ENCODE measurements around the gene FRZB.

FRZB gene

DNA sequence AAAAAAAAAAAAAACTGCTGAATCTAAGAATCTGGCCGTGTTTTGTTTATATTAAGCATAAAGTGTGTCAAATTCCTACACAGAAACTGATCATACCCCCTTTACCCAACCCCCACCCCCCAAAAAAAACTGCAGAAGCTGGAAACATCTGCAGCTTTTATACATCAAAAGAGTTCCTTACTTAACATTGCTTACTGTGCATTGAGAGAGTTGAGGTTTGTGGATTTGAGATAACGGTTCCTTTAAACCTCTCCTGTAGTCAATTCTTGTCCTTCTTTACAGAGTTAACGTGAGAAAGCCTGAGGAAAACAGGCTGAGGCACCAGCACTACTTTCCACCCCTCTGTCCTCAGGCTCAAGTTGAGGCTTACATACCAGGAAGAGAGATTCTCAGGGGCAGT is 34.5 kb downstream of the FRZB start:
- Mint-ChIP-seq H3K36me3 (no peaks in the 10 kb centered on the region), H3K4me3 (no peak overlapping the region), H3K27me3 (peaks cover 14% of the 10 kb centered on the region), H3K4me1 (no peaks in the 10 kb centered on the region), H3K27ac (no peak overlapping the region), H3K9me3 (no peaks in the 10 kb centered on the region)
- no peak for ATAC-seq

- Mint-ChIP-seq H3K4me3 (no peak overlapping the region), H3K27me3 (peaks cover 14% of the 10 kb centered on the region), H3K27ac (no peak overlapping the region), H3K36me3 (no peaks in the 10 kb centered on the region), H3K4me1 (no peaks in the 10 kb centered on the region), H3K9me3 (no peaks in the 10 kb centered on the region)
- no peak for ATAC-seq
Measured at GRCh38 chr2:182831101-182831500, 35.3 kb downstream of the FRZB start.

GRCh38 chr2:182827182-182827879 is 39.1 kb downstream of the FRZB start:
- Mint-ChIP-seq H3K36me3 (no peaks in the 10 kb centered on the region), H3K4me3 (no peak overlapping the region), H3K27ac (no peak overlapping the region), H3K4me1 (no peaks in the 10 kb centered on the region), H3K9me3 (no peaks in the 10 kb centered on the region), H3K27me3 (peaks cover 25% of the 10 kb centered on the region)
- no peak for ATAC-seq

DNA sequence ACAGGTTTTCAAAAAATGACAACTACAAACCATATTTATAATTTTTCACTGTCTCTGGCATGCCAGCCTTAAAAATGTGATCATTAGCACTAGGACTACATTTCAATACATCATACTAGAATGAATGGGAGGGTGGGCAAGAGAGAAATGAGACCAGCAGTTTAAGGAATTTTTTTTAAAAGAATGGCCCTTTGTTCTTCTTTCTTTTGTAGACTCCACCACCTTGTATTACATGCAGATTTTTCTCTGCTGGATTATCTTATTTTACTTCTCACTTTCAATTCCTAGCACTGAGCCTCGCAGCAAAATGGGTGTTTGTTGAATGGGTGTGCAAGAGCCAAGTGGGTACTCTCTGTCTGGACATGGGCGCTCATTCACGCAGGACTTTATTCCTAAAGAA is 39.9 kb downstream of the FRZB start:
- Mint-ChIP-seq H3K4me3 (no peak overlapping the region), H3K36me3 (no peaks in the 10 kb centered on the region), H3K4me1 (no peaks in the 10 kb centered on the region), H3K27me3 (peaks cover 22% of the 10 kb centered on the region), H3K27ac (no peak overlapping the region), H3K9me3 (no peaks in the 10 kb centered on the region)
- no peak for ATAC-seq

DNA sequence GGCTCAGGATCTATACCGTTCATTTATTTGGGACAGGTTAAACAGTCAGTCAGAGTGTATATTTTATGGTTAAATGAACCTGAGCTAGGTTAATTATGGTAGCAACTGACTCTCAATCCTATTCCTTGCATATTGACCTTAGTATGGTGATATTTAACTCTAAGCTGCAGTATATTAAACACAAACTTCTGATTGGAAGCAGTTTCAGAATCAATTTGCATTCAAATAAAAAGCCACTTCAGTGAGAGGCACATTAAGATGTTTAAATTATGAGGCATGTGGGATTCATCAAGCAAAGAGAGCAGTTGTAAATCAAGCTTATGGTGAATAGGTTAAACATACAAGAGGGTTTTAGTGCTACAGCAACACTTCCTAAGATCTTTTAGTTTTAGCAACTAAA is 40.4 kb downstream of the FRZB start:
- Mint-ChIP-seq H3K36me3 (no peaks in the 10 kb centered on the region), H3K27ac (no peak overlapping the region), H3K4me1 (no peaks in the 10 kb centered on the region), H3K4me3 (no peak overlapping the region), H3K27me3 (peaks cover 26% of the 10 kb centered on the region), H3K9me3 (no peaks in the 10 kb centered on the region)
- no peak for ATAC-seq

GRCh38 chr2:182824767-182825158 is 41.7 kb downstream of the FRZB start:
- Mint-ChIP-seq H3K4me3 (no peak overlapping the region), H3K36me3 (no peaks in the 10 kb centered on the region), H3K4me1 (no peaks in the 10 kb centered on the region), H3K27me3 (peaks cover 31% of the 10 kb centered on the region), H3K9me3 (no peaks in the 10 kb centered on the region), H3K27ac (no peak overlapping the region)
- ATAC-seq: no peak

DNA sequence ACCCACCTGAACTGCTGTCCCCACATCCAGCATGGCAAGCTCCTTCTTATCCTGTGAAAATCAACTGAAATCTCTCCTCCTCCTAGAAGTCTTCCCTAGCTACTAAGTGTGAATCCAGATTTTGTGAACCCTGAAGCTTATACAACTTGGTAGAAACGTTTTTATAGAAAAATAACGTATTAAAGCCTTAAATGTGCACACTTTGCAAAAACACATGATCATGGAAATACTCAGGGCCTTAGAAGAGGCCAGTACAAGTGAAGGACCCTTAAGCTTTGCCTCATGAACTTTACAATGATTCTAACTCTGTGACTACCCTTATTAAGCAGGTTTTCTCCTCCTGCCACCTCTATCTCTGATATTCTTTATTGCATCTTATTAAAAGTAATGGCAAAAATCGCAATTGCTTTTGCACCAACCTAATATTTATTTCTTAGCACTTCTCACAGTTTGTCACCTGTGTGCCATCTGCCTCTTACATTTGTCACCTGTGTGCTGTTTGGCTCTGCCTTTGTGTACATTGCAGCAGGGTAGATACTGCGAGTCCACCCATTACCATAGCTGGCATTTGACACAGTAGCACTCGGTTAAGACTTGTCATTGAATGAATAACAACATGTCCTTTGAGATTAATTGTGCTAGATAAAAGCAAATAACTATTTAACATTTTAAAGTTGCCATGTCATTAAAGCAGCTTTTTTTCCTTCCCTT is 42.2 kb downstream of the FRZB start:
- Mint-ChIP-seq H3K36me3 (no peaks in the 10 kb centered on the region), H3K9me3 (no peaks in the 10 kb centered on the region)
- ATAC-seq: no peak

GRCh38 chr2:182822733-182823132 is 43.7 kb downstream of the FRZB start:
- no peaks in the 10 kb centered on the region for H3K36me3 Mint-ChIP-seq
- H3K4me1 Mint-ChIP-seq: no peaks in the 10 kb centered on the region

More for the DNA sequence above, 42.2 kb downstream of the FRZB start:
- peaks cover 31% of the 10 kb centered on the region for H3K27me3 Mint-ChIP-seq
- no peaks in the 10 kb centered on the region for H3K4me1 Mint-ChIP-seq
- H3K4me3 Mint-ChIP-seq: no peak overlapping the region
- H3K27ac Mint-ChIP-seq: no peak overlapping the region

DNA sequence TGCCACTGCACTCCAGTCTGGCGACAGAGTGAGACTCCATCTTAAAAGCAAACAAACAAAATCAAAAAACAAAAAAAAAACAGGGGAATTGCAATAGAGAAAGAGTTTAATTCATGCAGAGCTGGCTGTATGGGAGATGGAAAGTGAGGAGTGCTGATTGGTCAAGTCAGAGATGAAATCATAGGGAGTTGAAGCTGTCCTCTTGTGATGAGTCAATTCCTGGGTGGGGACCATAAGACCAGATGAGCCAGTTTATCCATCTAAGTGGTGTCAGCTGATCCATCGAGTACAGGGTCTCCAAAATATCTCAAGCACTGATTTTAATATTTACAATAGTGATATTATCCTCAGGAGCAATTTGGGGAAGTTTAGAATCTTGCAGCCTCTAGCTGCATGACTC is 45.3 kb downstream of the FRZB start:
- Mint-ChIP-seq H3K27ac (no peak overlapping the region), H3K9me3 (no peaks in the 10 kb centered on the region), H3K27me3 (peaks cover 31% of the 10 kb centered on the region), H3K4me3 (no peak overlapping the region), H3K36me3 (no peaks in the 10 kb centered on the region), H3K4me1 (no peaks in the 10 kb centered on the region)
- ATAC-seq: no peak

More at GRCh38 chr2:182822733-182823132, 43.7 kb downstream of the FRZB start:
- Mint-ChIP-seq H3K27ac (no peak overlapping the region), H3K4me3 (no peak overlapping the region), H3K27me3 (peaks cover 31% of the 10 kb centered on the region), H3K9me3 (no peaks in the 10 kb centered on the region)
- ATAC-seq: no peak

DNA sequence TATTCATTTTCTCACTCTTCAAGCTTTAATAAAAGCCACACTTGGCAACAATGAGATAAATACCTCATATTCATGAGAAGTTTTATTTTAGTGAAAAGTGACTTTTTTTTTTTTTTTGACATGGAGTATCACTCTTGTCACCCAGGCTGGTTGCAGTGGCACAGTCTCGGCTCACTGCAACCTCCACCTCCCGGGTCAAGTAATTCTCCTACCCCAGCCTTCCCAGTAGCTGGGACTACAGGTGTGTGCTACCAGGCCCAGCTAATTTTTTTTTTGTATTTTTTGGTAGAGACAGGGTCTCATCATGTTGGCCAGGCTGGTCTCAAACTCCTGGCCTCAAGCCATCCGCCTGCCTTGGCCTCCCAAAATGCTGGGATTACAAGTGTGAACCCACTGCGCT is 47.0 kb downstream of the FRZB start:
- no peak for ATAC-seq
- no peak overlapping the region for H3K4me3 Mint-ChIP-seq
- no peaks in the 10 kb centered on the region for H3K4me1 Mint-ChIP-seq
- H3K27me3 Mint-ChIP-seq: peaks cover 28% of the 10 kb centered on the region
- no peaks in the 10 kb centered on the region for H3K36me3 Mint-ChIP-seq
- H3K27ac Mint-ChIP-seq: no peak overlapping the region
- H3K9me3 Mint-ChIP-seq: no peaks in the 10 kb centered on the region

GRCh38 chr2:182818925-182819324 is 47.5 kb downstream of the FRZB start:
- Mint-ChIP-seq H3K27me3 (peaks cover 23% of the 10 kb centered on the region), H3K4me3 (no peak overlapping the region), H3K36me3 (no peaks in the 10 kb centered on the region), H3K4me1 (no peaks in the 10 kb centered on the region), H3K27ac (no peak overlapping the region), H3K9me3 (no peaks in the 10 kb centered on the region)
- no peak for ATAC-seq

- Mint-ChIP-seq H3K27ac (no peak overlapping the region), H3K36me3 (no peaks in the 10 kb centered on the region), H3K4me3 (no peak overlapping the region), H3K9me3 (no peaks in the 10 kb centered on the region), H3K27me3 (peaks cover 19% of the 10 kb centered on the region), H3K4me1 (no peaks in the 10 kb centered on the region)
- ATAC-seq: no peak
Measured at GRCh38 chr2:182818501-182818900, 47.9 kb downstream of the FRZB start.

DNA sequence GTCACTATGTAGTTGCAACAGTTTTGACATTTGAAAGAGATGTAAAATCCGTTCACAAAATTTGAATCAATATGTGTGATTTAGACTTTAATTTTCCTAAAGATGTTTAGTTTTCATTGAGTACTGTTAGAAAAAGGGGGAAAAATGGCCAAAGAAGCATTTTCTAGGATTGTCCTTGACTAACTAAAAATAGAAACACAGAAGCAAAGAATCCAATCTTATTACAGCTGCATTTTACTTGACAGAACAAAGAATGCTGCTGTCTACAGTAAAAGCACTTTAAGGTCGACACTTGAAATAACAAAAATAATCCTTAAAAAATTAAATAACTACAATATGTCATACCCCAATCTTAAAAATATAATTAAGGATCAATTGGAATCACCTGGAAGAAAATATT is 48.9 kb downstream of the FRZB start:
- peaks cover 11% of the 10 kb centered on the region for H3K27me3 Mint-ChIP-seq
- H3K9me3 Mint-ChIP-seq: no peaks in the 10 kb centered on the region
- H3K4me3 Mint-ChIP-seq: no peak overlapping the region
- H3K36me3 Mint-ChIP-seq: no peaks in the 10 kb centered on the region
- H3K4me1 Mint-ChIP-seq: no peaks in the 10 kb centered on the region
- ATAC-seq: no peak
- H3K27ac Mint-ChIP-seq: no peak overlapping the region

- Mint-ChIP-seq H3K9me3 (no peaks in the 10 kb centered on the region), H3K27me3 (peaks cover 17% of the 10 kb centered on the region), H3K36me3 (no peaks in the 10 kb centered on the region), H3K4me3 (no peak overlapping the region), H3K27ac (no peak overlapping the region), H3K4me1 (no peaks in the 10 kb centered on the region)
- ATAC-seq: no peak
Measured at GRCh38 chr2:182816866-182817265, 49.6 kb downstream of the FRZB start.

GRCh38 chr2:182814804-182815203 is 51.6 kb downstream of the FRZB start:
- H3K4me1 Mint-ChIP-seq: no peaks in the 10 kb centered on the region
- H3K27me3 Mint-ChIP-seq: peaks cover 16% of the 10 kb centered on the region
- no peak overlapping the region for H3K27ac Mint-ChIP-seq
- H3K9me3 Mint-ChIP-seq: no peaks in the 10 kb centered on the region
- no peak for ATAC-seq
- no peak overlapping the region for H3K4me3 Mint-ChIP-seq
- H3K36me3 Mint-ChIP-seq: no peaks in the 10 kb centered on the region

GRCh38 chr2:182814380-182814779 is 52.1 kb downstream of the FRZB start:
- H3K27me3 Mint-ChIP-seq: peaks cover 16% of the 10 kb centered on the region
- H3K36me3 Mint-ChIP-seq: no peaks in the 10 kb centered on the region
- no peaks in the 10 kb centered on the region for H3K4me1 Mint-ChIP-seq
- peak; percentile 17 for ATAC-seq
- H3K27ac Mint-ChIP-seq: no peak overlapping the region
- no peak overlapping the region for H3K4me3 Mint-ChIP-seq
- H3K9me3 Mint-ChIP-seq: no peaks in the 10 kb centered on the region
